UCSD-AML1 (cell line): Measurements from ENCODE around the gene FOXK2.
"Not testable (repeated sequence)": the region's sequence is repeated elsewhere in the genome, so short reads cannot be mapped to it uniquely, and the experiment has no call there.

Experiments
- DNase-seq: peaks from one replicate; lab custom pipeline; 2025; ENCODE audit not compliant: unreplicated experiment; lab: John Stamatoyannopoulos, UW

FOXK2 gene

DNA sequence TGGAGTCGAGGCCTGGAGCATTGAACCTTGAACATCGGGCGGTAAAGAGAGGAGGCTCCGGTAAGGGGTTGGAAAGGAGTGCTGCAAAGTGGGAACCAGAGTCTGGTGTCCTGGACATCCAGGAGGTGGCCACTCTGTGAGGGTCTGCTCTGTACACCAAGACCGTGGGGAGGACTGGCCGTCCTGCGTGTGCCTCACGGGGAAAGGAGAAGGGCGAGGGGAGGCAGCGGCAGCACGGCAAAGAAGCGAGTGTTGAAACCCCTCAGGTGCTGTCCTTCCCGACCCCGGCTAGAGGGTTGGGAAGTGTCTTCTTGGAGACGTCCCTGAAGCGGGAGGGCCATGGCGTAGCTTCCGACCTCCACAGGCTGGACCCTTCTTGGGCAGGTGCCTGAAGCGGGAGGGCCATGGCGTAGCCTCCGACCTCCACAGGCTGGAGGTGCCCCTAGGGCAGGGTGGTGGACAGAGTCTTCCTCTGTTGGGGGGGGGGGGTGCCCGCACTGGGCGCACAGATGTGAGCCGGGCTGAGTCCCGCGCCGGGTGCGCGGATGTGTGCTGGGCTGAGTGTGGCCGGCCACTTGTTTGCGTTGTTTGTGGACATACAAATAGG, 42.0 kb downstream of the FOXK2 start:
- DNase-seq = no peak

DNA sequence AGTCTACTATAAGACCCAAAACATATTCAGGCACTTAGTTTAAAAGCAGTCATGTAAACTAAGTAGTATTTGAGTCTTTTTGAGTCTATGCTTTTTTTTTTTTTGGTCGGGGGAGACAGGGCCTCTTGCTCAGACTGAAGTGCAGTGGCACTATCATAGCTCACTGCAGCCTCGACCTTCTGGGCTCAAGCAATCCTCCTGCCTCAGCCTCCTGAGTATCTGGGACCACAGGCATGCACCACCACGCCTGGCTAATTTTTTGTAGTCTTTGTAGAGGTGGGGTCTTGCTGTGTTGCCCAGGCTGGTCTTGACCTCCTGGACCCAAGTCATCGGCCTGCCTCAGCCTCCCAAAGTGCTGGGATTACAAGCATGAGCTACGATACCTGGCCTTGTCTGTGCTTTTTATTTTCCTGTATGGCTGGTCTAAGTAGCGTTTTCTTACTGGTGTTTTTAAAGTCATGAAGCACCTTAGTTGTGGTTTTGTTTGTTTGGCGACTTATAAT, 43.2 kb downstream of the FOXK2 start:
- DNase-seq = not testable (repeated sequence)

DNA sequence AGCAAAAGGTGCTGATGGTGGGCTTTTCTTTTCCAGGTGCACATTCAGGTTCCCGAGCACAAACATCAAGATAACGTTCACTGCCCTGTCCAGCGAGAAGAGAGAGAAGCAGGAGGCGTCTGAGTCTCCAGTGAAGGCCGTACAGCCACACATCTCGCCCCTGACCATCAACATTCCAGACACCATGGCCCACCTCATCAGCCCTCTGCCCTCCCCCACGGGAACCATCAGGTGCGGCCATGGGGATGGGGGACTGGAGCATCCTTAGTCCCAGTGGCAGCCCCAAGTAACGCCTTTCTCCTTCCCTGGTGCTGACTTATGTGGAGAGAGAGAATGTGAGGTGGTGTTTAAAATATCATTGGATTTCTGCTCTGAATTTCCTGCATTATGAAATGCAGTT, 43.8 kb downstream of the FOXK2 start:
- no peak for DNase-seq

DNA sequence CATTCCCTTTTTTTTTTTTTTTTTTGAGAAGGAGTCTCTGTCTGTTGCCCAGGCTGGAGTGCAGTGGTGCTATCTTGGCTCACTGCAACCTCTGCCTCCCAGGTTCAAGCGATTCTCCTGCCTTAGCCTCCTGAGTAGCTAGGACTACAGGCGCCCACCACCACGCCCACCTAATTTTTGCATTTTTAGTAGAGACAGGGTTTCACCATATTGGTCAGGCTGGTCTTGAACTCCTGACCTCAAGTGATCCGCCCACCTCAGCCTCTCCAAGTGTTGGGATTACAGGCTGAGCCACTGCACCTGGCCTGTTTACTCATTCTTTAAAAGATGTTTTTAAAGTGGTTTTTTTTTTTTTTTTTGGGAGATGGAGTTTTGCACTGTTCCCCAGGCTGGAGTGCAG, 44.2 kb downstream of the FOXK2 start:
- DNase-seq = not testable (repeated sequence)

DNA sequence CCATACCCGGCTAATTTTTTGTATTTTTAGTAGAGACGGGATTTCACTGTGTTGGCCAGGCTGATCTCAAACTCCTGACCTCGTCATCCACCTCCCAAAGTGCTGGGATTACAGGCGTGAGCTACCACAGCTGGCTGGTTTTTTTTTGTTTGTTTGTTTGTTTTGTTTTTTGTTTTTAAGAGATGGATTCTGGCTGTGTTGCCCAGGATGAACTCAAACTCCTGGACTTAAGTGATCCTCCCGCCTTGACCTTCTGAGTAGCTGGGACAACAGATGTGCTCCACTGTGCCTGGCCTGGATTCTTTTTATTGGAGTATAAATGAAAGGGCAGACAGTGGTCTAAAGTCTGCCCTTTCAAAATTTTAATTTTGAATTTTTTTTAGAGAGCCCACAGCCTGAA, 44.7 kb downstream of the FOXK2 start:
- no peak for DNase-seq

DNA sequence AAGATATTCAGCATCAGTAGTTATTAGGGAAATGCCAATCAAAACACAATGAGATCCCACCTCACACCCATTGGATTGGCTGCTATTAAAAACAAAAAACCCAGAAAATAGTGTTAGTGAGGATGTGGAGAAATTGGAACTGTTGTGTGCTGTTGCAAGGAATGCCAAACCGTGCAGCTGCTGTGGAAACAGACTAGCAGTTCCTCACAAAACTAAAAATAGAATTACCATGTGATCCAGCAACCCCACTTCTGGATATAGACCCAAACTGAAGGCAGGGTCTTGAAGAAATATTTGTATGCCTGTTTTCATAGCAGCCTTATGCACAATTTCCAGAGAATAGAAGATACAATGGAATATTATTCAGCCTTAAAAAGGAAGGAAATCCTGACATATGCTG, 46.0 kb downstream of the FOXK2 start:
- no peak for DNase-seq

DNA sequence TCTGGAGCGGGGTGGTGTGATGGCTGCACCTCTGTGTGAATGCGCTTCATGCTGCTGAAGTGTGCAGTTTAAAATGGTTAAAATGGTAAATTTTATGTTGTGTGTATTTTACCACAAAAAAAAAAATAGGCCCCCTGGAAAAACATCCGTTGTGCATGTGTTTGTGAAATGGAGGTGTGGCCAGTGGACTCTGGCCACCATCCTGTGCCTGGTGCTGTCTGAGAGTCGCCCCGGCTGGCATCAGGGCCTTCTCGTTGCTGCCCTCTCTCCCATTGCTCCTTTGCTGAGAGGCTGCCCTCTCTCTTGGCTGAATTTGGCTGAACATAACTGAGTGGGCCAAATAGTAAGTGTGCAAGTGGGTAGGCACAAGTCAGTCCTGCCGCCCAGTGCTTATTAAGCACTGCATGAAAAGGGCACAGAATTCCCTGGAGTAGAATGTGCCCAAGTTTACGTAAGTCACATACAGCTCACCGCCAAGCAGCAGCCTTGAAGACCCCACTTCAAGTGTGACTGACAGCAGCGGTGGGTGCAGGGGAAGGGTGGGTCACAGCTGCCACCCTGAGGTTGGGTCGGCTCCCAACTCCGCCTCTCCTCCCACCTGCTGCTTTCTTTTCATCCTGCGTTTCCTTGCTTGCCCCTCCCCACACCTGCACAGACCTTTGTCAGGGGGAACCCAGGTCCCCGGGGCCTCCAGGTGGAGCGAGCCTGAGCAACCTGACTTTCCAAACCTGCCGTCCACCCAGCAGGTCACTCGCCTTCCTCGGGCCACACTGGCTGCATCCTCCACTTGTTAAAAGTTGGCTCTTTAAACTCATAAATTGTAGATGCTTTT, 46.8 kb downstream of the FOXK2 start:
- no peak for DNase-seq

DNA sequence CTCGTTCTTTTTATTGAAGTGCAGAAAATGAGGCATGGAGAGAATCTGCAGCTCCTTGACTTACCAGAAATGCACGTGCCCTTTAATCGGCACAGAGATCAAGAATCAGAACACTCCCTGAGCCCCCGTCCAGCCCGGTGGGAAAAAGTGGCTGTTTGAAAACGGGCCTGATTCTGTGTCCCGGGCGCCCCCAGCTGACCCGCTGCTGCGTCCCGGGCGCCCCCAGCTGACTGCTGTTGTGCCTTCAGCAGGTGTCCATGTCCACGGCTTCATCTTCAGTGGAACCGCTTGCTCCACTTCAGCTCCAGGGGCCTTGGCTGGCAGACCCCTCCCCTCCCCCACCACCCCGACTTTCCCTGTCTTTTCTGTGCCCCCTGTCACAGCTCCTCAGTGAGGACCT, 47.8 kb downstream of the FOXK2 start:
- no peak for DNase-seq

DNA sequence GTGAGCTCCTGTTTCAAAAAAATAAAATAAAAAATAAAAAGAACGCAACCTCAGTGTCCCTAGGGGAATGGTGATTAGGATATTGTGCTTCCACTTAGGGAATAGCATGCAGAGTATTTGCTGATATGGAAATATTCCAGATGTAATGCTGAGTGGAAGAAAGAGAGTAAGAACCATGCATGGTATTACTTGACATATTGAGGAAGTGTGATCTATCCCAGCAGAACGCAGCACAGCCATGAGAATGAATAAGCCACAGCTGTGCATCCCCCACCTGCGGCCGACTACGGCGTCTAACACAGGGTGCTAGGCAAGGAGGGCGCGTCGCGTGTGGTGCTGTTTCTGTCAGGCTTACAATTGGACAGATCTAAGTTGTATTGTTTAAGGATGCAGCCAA, 49.5 kb downstream of the FOXK2 start:
- DNase-seq = no peak

DNA sequence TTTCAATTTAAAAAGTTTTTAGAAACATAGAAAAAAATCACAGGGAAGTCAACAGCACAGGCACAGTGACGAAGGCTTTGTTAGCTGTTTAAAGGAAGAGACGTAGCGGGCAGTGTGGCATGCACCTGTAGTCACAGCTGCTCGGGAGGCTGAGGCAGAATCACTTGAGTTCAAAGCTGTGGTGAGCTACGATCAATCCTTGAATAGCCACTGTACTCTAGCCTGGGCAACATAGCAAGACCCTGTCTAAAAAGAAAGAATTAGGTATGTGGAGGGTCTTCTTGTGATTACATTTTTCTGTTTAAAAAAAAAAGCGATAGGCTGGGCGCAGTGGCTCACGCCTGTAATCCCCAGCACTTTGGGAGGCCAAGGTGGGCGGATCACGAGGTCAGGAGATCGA, 50.1 kb downstream of the FOXK2 start:
- no peak for DNase-seq

DNA sequence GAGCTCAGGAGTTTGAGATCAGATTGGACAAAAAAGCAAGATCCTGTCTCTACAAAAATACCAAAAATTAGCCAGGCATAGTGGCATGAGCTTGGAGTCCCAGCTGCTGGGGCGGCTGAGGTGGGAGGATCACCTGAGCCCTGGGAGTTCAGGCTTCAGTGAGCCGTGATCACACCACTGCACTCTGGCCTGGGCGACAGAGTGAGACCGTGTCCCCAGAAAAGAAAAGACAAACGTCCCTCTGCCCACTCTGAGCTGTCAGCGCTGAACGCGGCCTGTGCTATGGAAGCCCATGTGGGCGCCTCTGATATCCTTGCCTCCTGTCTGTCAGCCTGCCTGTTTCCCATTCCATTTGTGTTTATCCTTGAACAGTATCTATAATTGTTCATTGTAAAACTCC, 50.7 kb downstream of the FOXK2 start:
- DNase-seq = no peak

DNA sequence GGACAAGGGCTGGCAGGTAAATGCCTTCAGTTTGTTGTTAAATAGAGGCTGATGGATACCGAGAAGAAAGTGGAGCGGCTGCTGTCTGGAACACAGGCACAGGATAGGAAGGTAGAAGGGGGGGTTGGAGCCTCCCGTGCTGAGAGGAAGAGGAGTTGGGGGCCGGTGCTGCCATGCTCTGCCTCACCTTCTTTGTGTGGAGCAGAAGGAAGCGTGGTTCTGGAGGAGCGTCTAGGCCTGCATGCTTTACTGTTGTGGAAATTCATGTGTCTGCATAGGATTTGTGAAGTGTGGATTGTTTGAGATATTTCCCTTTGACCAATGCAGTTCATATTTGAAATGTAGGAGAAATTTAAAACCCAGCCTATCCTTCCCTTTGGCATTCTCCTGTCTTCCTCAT, 52.3 kb downstream of the FOXK2 start:
- no peak for DNase-seq

DNA sequence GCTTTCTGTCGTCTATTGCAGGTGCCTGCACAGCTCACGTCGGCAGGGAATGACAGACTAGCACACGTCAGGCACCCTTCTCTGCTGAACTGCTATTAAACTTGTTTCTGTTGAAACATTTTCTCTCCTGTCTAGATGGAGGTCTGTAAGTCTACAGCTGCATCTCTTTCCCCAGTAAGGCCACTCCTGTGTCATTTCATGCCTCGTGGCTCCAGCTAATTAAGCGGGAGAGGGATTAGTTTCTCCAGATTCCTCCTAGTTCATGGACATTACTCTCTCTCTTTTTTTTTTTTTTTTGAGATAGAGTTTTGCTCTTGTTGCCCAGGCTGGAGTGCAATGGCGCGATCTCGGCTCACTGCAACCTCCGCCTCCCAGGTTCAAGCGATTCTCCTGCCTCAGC, 54.5 kb downstream of the FOXK2 start:
- DNase-seq = no peak

DNA sequence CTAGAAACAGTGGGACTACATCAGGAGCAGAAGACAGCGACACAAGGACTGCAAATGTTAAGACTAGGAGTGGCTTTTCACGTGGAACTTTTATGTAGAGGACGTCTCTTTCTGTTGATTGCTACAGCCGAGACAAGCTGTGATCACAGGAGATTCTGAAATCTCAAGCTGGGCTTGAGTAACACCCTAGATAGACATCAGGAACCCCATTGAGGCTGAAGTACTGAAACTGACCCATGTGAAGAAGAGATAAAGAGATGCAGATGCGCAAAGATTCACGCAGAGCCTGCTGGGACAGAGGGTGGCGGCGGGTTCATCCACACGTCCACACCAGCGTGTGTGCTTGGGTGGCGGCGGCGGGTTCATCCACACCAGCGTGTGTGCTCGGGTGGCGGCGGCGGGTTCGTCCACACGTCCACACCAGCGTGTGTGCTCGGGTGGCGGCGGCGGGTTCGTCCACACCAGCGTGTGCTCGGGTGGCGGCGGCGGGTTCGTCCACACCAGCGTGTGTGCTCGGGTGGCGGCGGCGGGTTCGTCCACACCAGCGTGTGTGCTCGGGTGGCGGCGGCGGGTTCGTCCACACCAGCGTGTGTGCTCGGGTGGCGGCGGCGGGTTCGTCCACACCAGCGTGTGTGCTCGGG, 56.2 kb downstream of the FOXK2 start:
- not testable (repeated sequence) for DNase-seq

DNA sequence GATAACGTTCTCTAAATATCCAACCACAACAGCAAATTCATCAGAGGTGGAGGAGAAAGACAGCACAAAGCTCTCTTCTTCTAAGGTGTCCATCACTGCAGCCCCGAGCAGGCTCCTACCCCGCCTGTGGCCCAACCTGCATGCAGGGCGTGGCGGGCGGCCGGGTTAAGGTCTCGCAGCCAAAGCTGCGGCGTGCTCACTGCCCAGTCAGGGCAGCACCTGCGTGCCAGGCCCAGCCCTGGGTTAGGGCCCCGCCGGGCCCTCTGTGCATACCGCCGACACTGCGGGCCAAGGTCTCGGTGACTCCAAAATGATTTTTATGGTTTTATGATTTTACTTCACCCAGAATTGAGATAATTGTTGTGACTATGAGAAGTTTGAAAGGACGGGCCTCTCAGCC, 57.8 kb downstream of the FOXK2 start:
- no peak for DNase-seq

DNA sequence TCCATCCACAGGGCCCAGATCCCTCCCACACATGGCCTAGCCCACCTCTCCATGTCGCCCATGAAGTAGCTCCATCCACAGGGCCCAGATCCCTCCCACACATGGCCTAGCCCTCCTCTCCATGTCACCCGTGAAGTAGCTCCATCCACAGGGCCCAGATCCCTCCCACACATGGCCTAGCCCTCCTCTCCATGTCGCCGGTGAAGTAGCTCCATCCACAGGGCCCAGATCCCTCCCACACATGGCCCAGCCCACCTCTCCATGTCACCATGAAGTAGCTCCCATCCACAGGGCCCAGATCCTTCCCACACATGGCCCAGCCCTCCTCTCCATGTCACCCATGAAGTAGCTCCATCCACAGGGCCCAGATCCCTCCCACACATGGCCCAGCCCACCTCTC, 60.4 kb downstream of the FOXK2 start:
- DNase-seq = not testable (repeated sequence)

DNA sequence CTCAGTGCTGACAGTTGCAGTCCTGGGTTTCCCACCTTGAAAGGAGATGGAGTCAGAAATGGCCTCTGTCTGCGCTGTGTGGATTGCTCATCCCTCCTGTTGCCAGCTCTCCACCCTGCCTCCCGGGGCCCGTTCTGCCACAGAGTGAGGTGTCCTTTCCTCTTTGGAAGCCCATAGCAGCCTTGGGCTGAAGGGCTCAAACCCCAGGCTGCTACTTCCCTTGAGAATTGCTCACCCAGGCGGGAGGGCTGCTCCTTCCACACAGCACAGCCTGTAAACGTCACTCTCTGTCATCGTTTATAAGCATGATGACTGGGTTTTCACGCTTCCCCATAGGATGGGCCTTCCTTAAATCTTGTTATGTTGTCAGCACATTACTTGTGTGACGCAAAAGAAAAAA, 62.7 kb downstream of the FOXK2 start:
- no peak for DNase-seq

DNA sequence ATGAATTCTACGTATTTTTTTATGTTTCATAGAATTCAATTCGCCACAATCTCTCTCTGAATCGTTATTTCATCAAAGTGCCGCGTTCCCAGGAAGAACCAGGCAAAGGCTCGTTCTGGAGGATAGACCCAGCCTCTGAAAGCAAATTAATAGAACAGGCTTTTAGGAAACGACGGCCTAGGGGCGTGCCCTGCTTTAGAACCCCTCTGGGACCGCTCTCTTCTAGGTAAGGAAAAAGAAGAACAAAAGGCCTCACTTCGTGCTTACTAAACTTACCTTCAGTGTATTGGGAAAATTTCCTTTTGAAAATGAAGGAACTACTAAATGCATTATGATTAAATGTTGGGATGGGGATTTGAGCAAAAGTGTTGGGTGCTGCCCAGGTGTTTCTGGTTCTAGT, 63.2 kb downstream of the FOXK2 start:
- DNase-seq = no peak

DNA sequence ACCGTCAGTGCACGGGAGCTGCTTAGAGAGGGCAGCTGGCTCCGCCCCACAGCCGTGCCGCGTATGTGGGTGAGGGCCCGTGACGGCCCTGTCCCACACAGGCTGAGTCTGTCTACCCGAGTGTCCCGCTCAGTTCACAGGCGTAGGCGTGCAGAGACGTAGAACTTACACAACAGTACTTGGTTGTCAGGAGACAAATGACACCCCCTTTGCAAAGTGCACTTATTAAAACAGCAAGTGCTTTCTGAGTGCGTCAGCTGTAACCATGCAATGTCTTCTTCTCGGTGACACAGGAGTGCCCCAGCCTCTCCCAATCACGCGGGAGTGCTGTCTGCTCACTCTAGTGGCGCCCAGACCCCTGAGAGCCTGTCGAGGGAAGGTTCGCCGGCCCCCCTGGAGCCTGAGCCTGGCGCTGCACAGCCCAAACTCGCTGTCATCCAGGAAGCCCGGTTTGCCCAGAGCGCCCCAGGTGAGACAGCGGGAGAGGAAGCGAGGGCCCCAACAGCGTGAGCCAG, 64.2 kb downstream of the FOXK2 start:
- DNase-seq = no peak

DNA sequence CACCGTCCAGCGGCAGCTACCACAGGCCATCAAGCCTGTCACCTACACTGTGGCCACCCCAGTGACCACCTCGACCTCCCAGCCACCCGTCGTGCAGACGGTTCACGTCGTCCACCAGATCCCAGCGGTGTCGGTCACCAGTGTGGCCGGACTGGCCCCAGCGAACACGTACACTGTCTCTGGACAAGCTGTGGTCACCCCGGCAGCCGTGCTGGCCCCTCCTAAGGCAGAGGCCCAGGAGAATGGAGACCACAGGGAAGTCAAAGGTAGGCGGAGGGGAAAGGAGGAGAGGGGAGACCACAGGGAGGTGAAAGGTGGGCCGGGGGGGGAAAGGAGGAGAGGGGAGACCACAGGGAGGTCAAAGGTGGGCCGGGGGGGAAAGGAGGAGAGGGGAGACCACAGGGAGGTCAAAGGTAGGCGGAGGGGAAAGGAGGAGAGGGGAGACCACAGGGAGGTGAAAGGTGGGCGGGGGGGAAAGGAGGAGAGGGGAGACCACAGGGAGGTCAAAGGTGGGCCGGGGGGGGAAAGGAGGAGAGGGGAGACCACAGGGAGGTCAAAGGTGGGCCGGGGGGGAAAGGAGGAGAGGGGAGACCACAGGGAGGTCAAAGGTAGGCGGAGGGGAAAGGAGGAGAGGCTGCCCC, 66.5 kb downstream of the FOXK2 start:
- DNase-seq = not testable (repeated sequence)

DNA sequence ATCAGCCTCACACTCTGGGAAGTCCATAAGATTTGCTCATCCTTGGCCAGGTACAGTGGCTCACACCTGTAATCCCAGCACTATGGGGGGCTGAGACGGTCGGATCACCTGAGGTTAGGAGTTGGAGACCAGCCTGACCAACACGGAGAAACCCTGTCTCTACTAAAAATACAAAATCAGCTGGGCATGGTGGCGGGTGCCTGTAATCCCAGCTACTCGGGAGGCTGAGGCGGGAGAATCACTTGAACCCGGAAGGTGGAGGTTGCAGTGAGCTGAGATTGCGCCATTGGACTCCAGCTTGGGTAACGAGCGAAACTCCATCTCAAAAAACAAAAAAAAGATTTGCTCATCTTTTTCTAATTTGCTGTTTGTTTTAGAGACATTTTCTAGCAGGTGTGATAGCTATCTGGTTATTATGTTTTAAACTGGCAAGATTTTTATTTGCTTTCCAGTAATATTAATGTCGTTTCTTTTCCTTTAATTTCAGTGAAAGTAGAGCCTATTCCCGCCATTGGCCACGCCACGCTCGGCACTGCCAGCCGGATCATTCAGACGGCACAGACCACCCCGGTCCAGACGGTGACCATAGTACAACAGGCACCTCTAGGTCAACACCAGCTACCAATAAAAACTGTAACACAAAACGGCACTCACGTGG, 67.2 kb downstream of the FOXK2 start:
- DNase-seq = no peak
